Left cardiac atrium (tissue), 4 donors: ENCODE data around the gene PARG. TPM values are rescaled to one million over a fixed set of nuclear protein-coding genes. Genes with fewer than 3 reads are reported as not detected.
"Not testable (repeated sequence)": the region's sequence is repeated elsewhere in the genome, so short reads cannot be mapped to it uniquely, and the experiment has no call there.

Experiments used
- ATAC-seq, 2 donors: fragments of 200-7000 bp; cut with Tn5 transposase; one replicate each; pipeline ENCODE4 v1.9.1; 2020; ENCODE audit warnings: mild to moderate bottlenecking in 2 of 2, moderate library complexity in 2 of 2
- DNase-seq: peaks from one replicate; pipeline ENCODE4 v3.0.0-alpha.2; 2020
- intact Hi-C, 2 donors: fragments of 100-400 bp; cut with DNase I; formaldehyde crosslinking; loops; one replicate each; pipeline versions ENCODE4 v1.14.1 to v1.15.1; 2022 to 2023
- total RNA-seq, 2 donors: library from RNA; stranded (reverse); fragmentation: NEBNext Ultra II Directional; extraction: Animal tissue kit (Norgen Biotek cat#: 25700); gene quantifications; one replicate each; pipeline ENCODE4 v1.2.1, GENCODE V29; 2021
- donor health status: DM: no; HTN: yes; CAD: no.
- donor health status: DM: no; HTN: yes; CAD: no; lungs with severe emphysema.
- donor health status: DM: yes; HTN: yes; CAD: no.
- donor health status: Dilated cardiomyopathy.

The PARG gene
- total RNA-seq, 2 donors from 2014 or later: 20.7 to 26.0 TPM

- no peak for DNase-seq
- no peak for ATAC-seq
- intact Hi-C loops: no loop called here
Observed at GRCh38 chr10:49837685-49838084, 104.1 kb downstream of the PARG start.

GRCh38 chr10:49837051-49837478 lies 104.8 kb downstream of the PARG start:
- ATAC-seq: no peak
- DNase-seq: no peak
- intact Hi-C loops: no loop called here

- no peak for DNase-seq
- intact Hi-C loops: no loop called here
- no peak for ATAC-seq
Observed at GRCh38 chr10:49834976-49835375, 106.9 kb downstream of the PARG start.

GRCh38 chr10:49834201-49834600 lies 107.6 kb downstream of the PARG start:
- intact Hi-C loops: no loop called here
- no peak for ATAC-seq
- DNase-seq: no peak

GRCh38 chr10:49833168-49833567 lies 108.7 kb downstream of the PARG start:
- DNase-seq (no peak), ATAC-seq (no peak)
- intact Hi-C loops: no loop called here

GRCh38 chr10:49831352-49832035 lies 110.3 kb downstream of the PARG start:
- intact Hi-C loops: no loop called here
- DNase-seq (no peak), ATAC-seq (no peak)

- ATAC-seq: no peak
- intact Hi-C loops: no loop called here
- DNase-seq: no peak
Observed at GRCh38 chr10:49830846-49831245, 111.0 kb downstream of the PARG start.

GRCh38 chr10:49830016-49830415 lies 111.8 kb downstream of the PARG start:
- intact Hi-C loops: no loop called here
- ATAC-seq (no peak), DNase-seq (no peak)

GRCh38 chr10:49827297-49827696 lies 114.5 kb downstream of the PARG start:
- intact Hi-C loops: no loop called here
- ATAC-seq (no peak), DNase-seq (no peak)

- intact Hi-C loops: no loop called here
- DNase-seq (no peak), ATAC-seq (no peak)
Observed at GRCh38 chr10:49819234-49819958, 122.4 kb downstream of the PARG start.

GRCh38 chr10:49817845-49818244 lies 124.0 kb downstream of the PARG start:
- intact Hi-C loops: no loop called here
- DNase-seq: no peak
- ATAC-seq: no peak

- no peak for ATAC-seq
- intact Hi-C loops: no loop called here
- no peak for DNase-seq
Observed at GRCh38 chr10:49803988-49804387, 137.8 kb downstream of the PARG start.

- DNase-seq (no peak), ATAC-seq (no peak)
- intact Hi-C loops: no loop called here
Observed at GRCh38 chr10:49798275-49798674, 143.6 kb downstream of the PARG start.

- intact Hi-C loops: no loop called here
- DNase-seq: no peak
- no peak for ATAC-seq
Observed at GRCh38 chr10:49791100-49791499, 150.7 kb downstream of the PARG start.

- intact Hi-C loops: loop anchor here in 1 of 2 donors (10.0 kb wide), 1 partner anchor 190 kb away; no protein-coding TSS in a partner anchor
- peak; percentile 12 to 19 for ATAC-seq
- no peak for DNase-seq
Observed at GRCh38 chr10:49784681-49785080, 157.1 kb downstream of the PARG start.

GRCh38 chr10:49783645-49784044 lies 158.2 kb downstream of the PARG start:
- no peak for ATAC-seq
- intact Hi-C loops: loop anchor here in 1 of 2 donors (10.0 kb wide), 1 partner anchor 189 kb away; no protein-coding TSS in a partner anchor
- DNase-seq: no peak

- intact Hi-C loops: loop anchor here in 1 of 2 donors (10.0 kb wide), 1 partner anchor 186 kb away; no protein-coding TSS in a partner anchor
- no peak for DNase-seq
- ATAC-seq: no peak
Observed at GRCh38 chr10:49781247-49781646, 160.6 kb downstream of the PARG start.

- intact Hi-C loops: no loop called here
- DNase-seq (no peak), ATAC-seq (no peak)
Observed at GRCh38 chr10:49778197-49778596, 163.6 kb downstream of the PARG start.

- intact Hi-C loops: no loop called here
- no peak for DNase-seq
- no peak for ATAC-seq
Observed at GRCh38 chr10:49776851-49777250, 165.0 kb downstream of the PARG start.

GRCh38 chr10:49775014-49775413 lies 166.8 kb downstream of the PARG start:
- DNase-seq: no peak
- intact Hi-C loops: no loop called here
- ATAC-seq: no peak

GRCh38 chr10:49772944-49773343 lies 168.9 kb downstream of the PARG start:
- ATAC-seq, DNase-seq, intact Hi-C loops: not testable (repeated sequence)
